ENCODE data around the gene C20orf144.

Gene C20orf144

DNA sequence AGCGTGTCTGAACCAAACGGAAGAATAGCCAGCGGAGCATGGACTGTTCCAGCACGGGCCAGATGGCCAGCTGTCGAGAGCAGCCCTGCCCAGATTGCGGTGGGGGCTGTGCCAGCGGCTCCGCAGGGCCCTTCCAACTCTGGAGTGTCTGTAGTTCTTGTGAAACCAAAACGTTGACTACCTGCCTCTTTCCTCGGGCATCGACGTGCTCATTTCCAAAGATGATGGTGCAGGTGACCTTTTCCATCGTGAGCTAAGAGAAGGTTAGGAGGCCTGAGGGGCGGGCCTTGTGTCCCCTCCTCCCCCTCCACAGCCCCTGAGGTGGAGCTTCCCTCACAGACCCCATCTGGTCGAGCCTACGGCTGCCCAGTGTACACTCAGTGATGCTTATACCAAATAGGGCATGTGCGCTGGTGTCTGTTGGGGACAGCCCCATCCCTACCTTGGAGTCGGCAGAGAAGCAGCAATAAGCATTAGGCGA, 12.9 kb upstream of the C20orf144 start:
- no peak for DNase-seq (ENCODE audit: low read depth in 2 of 2, low spot score in 1 of 2)

DNA sequence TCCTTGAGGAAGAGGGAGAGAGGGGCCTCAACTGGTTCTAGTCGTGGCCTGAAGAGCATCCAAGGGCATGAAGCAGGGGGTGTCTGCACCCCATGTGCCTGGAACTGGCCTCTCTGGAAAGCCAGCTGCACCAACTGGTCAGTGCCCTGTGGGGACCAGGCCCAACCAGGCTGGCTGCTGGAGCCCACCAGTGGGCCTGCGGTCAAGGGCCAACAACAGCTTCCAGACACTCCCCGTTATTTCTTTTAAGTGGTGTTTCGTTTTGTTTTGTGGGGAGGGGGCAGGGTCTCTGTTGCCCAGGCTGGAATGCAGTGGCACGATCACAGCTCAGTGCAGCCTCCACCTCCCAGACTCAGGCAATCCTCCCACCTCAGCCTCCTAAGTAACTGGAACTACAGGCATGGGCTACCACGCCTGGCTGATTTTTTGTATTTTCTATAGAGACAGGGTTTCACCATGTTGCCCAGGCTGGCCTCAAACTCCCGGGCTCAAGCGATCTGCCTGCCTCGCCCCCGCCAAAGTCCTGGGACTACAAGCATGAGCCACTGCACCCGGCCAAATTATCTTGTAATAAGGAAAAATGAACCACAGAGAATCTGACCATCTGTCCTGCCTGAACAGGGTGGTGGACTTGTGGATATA, 11.9 kb upstream of the C20orf144 start:
- no peak for DNase-seq (ENCODE audit: low read depth in 2 of 2, low spot score in 1 of 2)

DNA sequence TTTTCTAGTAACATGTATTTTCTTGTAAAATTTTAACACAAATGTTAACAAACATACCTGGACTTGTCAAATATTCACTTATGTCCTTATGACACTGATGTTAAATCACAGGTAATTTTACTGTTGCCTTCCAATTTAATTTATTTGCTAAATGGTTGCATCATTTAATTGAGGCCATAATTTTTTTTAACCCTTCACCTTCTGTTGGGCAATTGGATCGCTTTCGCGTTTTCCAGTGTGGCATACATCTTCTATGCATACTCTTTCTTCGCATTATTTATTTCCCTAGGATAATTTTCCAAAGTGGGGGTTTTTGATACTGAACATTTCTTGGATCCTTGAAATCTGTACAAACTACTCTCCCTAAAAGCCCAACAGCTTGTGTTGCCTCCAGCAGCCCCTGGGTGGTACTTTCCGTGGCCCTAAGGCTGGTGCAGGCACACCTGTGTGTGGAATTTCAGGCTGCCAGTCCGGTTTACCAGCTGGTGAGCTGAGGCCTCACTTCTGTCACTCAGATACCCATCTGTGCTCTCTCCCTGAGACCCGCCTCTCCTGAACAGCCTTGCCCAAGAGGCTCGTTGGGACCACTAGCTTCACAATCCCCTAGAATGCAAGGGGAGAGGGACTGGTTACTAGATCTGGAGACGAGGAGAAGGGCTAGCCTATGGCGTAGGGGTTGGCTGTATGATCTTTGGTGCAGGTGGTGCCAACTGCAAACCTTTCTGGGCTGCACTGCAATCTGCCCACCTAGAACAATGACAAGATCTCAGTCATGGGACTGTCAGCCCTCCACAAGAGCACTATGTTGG, 11.2 kb upstream of the C20orf144 start:
- no peak for DNase-seq (ENCODE audit: low read depth in 2 of 2, low spot score in 1 of 2)

DNA sequence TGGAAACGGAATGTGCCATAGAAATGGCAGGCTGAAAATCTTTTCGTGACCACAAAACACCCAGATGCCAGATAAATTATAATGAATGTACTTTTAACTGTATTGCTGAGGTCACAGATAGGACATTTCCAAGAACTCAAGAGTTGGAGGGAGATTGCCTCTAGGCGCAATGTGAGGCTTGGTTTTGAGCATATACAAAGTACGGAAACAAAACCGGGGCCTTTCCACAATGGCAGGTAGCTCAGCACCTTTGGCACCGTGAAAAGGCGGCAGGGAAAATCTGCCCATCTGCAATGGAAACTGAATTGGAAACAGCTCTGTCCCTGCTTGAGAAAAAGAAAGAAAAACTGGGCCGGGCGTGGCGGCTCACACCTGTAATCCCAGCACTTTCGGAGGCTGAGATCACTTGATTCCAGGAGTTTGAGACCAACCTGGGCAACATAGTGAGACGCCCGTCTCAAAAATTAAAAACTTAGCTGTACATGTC, 10.5 kb upstream of the C20orf144 start:
- DNase-seq (ENCODE audit: low read depth in 2 of 2, low spot score in 1 of 2): no peak

DNA sequence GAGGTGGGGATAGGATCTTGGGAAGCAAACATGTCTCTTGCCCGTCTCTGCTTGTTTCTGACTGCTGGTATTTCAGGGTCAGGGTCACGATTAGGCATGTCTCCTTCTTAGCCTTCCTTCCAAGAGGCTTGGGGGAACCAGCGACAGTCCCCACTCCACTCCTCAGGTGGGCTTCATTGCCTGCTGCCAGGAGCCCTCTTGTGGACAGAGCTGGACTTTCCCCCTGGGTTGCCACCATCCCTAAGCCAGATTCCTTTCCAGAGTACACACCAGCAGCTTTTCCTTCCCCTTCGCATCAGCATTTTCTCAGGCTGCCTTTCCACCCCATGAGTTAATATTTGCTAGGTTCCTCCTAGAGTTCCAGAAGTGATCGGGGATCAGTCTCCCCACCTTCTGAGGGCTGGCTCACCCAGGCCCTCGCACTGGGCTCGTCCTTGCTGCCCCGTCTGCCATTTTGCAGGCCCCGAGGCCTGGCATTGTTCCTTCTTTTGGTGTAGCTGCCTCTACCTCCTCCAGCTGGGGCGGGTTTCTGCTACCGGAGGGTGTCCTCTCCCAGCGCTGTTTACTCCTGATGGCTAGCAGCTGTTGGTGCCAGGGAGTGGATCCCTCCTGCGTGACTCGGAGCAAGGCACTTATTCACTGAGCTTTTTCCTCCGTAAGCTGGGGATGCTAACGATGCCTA, 8.8 kb upstream of the C20orf144 start:
- DNase-seq (ENCODE audit: low read depth in 2 of 2, low spot score in 1 of 2): no peak

DNA sequence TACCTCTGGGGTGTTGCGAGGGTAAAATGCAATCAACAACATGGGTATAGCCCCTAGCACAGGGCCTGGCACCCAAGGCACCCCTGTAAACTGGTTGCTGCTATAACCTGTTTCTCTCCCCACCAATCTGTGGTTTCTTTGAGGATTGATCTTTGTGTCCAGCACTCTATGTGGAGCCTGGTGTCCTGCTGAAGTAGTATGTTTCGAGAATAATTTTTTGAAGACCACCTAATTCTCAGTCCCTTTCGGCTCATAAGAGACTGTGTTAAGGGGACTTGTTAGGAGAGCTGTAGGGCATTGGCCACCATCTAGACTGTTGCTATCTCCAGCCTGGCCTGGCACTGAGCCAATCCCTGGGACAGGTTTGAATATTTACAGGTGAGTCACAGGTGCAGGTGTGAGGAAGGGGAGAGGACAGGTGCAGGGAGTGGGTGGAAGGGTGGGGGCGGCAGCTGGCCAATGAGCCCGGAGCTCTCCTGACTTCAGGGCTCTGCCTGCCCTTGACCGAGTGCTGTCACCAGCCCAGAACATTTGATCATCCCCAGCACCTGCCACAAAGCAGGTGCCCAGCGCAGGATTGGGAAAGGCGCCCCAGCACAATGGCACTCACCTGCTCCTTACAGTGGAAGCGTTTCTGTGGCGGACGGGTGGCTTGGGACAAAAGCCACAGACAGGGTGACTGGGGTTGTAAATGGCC, 8.1 kb upstream of the C20orf144 start:
- no peak for DNase-seq (ENCODE audit: low read depth in 2 of 2, low spot score in 1 of 2)

DNA sequence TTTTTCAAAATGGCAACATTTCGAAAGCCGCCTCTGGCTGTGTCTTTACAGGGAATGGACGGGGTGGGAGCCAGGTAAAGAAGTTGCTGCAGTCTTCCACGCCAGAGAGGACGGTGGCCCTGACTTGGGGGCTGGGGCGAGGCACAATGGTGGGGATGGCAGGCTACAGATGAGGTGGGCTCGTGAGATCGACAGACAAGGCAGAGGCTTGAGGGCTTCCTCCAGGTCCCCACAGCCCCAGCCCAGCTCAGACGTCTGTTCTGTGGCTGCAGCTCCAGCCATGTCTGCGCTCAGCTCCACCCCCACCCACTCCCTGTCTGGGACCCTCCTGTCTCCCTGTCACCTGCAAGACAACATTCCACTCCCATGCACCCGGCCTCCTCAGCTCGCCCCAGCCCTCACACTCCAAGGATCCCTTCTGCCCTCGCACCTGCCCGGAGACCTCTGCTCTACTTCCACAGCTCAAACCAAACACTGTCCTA, 7.4 kb upstream of the C20orf144 start:
- DNase-seq (ENCODE audit: low read depth in 2 of 2, low spot score in 1 of 2): no peak

DNA sequence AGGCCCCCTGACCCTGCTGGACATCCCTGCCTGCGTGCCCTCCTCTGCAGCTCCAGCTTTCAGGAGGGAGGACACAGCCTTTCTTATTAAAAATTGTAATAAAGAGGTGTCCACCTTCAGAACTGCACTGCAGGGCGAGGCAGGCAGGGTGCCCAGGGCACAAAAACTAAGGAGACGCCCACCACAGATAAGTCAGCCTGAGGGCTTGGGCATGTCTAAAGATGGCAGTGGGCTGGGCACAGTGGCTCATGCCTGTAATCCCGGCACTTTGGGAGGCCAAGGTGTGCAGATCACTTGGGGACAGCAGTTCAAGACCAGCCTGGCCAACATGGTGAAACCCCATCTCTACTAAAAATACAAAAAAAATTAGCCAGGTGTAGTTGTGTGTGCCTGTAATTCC, 7.0 kb upstream of the C20orf144 start:
- DNase-seq (ENCODE audit: low read depth in 2 of 2, low spot score in 1 of 2): no peak

DNA sequence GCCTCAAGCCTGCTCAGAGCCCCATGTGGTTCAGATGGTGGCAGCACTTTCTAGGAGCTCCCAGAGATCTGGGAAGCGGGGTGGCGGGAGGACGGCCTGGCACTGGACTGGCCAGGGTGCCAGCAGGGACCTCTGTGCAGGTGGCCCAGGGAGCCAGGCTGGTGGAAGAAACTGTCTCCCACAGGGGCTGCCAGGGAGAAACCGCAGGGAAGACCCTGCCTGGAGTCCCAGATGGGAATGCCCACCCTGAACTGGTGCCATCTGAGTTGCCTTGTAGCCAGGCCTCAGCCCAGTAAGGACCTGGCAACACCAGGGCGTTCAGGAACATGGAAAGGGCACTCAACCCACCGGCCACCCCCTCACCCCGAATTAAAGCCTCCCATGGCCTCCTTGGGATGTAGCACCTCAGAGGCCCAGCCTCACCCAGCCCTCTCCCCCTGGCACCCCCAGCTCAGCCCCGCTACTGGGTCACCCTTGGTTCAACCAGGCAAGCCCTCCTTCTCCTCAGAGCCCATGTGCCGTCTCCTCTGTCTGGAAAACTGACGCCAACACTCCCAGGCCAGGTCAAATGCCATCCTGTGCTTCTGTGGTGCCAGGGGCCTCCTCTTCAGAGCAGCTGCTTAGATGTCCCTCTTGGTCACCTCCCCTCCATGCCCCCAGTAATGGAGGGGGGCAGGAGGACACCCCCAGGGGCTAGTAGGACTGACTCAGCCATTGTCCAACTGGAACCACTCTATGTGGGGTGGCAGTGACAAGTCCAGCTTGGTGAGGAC, 5.9 kb upstream of the C20orf144 start:
- no peak for DNase-seq (ENCODE audit: low read depth in 2 of 2, low spot score in 1 of 2)

DNA sequence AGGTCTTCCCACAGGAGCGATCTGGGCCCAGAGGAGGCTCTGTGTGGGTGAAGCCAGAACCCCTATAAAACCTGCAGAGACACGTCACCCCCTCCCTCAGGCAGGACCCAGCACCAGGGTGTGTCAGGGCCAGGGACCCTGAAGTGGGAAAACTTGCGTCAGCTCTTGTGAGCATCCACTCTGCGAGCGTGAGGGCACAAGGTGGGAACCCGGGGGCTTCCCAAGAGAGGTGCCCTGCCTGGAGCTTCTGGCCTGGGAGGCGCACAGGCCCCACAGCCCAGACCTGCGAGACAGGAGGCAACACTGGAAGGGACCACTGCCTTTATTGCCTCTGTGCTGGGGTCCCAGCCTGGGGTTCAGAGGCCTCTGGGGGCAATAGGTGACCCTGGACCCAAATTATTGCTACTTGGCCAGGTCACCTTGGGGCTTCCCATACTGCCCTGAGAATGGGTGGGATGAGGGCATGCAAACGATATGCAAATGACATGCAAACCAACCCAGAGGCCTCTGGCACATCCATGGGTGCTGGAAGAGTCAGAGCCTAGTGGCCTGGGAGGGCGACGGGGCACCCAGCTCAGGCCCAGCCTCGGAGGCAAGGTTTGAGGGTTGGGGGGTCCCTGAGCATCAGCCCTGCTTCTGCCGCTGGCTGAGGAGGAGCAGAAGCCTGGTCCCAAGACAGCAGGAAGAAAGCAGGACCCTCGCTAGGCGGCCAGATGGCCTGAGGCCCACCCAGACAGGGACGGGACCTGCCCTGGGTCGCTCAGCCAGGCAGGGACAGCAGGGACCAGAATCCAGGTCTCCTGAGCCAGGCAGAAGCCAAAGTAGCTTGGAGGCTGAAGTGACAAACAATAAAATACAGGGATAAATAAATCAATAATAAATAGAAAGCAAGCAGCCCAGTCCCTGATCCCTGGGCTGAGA, 5.1 kb upstream of the C20orf144 start:
- DNase-seq (ENCODE audit: low read depth in 2 of 2, low spot score in 1 of 2): no peak

DNA sequence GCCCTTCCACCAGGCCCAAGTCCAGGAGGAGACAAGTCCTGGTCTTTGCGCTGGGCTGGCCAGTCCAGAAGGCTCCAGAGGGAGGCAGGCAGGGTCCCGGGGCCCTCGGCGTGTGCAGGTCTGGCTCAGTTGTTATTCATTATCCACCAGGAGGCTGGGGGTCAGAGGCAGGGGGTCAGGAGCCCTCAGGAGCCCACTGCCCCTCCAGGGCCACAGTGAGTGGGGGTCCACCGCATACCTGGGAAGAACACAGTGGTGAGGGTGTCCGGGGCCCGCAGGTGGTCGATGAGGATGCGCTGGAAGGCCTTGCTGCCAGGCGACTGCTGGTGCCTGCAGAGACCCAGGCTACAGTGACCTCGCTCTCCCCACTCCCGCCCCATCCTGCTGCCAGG, 4.4 kb upstream of the C20orf144 start:
- no peak for DNase-seq (ENCODE audit: low read depth in 2 of 2, low spot score in 1 of 2)

DNA sequence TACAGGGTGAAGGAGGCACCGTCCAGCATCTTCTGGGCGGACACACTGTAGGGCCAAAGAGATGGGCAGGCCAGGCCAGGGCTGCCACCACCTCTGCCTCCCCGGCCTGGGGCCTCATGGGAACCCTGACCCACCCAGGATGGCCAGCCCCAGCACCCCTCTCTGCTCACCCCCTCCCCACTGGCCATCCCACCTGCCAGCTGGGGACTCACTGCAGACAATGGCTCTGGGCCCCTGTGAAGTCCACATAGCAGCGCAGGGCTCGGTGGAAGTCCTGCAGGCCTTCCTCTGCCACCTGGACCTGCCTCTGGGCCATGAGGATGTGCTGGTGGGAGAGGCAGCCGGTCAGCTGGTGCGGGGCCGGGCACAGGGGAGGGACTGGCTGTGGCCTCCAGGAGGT, 3.6 kb upstream of the C20orf144 start:
- no peak for DNase-seq (ENCODE audit: low read depth in 2 of 2, low spot score in 1 of 2)

DNA sequence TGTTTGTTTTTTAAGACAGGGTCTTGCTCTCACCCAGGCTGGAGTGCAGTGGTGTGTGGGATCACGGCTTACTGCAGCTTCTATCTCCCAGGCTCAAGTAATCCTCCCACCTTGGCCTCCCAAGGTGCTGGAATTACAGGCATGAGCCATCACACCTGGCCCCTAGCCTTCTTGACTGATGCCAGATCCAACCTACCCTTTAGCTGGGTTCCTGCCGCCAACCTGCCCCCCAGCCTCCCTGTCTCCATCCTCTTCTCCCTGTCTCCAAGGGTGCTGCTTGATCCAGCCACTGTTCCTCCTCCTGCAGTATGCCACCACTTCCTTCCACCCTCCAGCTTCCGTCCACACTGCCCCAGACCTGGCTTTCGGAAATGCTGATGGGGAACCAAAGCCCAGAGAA, 3.2 kb upstream of the C20orf144 start:
- DNase-seq (ENCODE audit: low read depth in 2 of 2, low spot score in 1 of 2): no peak

DNA sequence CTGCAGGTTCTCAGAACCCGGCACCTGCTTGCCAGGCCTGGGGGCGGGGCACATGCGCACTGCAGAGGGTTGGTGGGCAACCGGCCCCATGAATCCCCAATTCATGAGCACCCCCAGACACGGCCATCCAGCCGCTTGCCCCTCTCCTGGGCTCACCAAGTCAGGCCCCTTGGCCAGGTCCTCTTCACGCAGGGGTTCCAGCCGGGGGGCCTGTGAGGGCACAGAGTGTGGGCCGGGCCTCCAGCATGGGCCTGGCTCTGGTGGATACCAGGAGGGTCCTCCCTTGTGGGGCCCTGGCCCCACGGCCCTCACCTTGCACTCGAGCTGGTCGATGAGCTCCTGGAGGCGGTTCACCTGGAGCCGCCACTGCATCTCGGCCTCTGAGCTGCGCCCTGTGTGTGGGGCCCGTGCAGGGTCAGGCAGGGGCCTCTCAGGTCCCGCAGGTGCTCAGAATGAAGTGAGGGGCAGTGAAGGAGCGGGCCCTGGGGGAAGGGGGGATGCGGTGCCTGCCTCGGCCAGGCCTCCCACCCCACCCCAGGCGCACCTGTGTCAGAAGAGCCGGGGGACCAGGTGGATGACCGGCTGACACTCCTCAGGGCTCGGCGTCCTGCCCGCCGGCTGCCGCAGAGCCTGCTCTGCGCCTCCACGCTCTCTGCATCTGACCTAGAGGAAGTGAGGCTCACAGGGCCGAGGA, 2.6 kb upstream of the C20orf144 start:
- DNase-seq (ENCODE audit: low read depth in 2 of 2, low spot score in 1 of 2): no peak

DNA sequence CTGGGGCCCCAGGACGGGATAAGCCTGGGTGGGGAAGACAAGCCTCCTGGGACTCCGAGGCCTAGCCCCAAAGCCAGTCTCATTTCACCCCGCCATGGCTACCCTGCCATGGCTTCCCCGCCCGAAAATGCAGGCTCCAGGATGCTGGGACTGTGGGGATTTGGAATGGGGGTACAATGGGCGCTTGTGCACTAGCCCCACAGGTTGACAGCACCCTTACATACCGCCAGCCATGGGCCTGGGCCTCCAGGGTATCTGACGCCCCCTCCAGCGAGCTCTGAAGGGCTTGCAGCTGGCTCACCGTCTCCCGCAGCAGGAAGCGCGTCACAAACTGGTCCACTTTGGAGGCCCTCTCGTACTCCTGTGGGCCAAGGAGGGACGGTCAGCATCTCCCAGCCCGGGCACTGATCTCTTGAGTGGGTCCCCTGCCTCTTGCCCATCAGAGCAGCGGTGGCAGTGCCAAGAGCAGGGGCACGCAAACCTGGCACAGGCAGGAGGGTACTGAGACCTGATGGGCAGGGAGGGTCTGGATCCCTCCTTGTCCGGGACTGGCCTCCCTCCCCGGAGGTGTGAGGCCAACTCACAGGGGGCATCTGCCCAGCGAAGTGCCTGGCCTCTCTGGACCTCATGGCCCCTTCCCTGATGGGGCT, 2.0 kb upstream of the C20orf144 start:
- no peak for DNase-seq (ENCODE audit: low read depth in 2 of 2, low spot score in 1 of 2)

DNA sequence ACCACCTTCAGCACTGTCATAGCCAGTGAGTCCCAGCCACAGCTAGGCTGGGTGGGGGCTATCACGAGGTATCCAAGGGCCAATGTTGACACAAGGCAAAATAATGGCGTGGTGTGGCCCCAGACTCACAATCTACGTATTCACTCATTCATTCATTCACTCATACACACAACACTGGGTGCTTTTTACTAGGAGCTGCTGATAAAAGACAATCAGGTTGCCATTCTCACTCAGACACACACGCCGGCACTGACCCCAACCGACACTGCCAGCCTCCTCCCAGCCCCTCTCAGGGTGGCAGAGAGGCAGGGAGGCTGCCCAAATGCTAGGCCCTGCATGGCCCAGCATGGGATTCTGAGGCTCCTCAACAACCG, 1.5 kb upstream of the C20orf144 start:
- no peak for DNase-seq (ENCODE audit: low read depth in 2 of 2, low spot score in 1 of 2)

DNA sequence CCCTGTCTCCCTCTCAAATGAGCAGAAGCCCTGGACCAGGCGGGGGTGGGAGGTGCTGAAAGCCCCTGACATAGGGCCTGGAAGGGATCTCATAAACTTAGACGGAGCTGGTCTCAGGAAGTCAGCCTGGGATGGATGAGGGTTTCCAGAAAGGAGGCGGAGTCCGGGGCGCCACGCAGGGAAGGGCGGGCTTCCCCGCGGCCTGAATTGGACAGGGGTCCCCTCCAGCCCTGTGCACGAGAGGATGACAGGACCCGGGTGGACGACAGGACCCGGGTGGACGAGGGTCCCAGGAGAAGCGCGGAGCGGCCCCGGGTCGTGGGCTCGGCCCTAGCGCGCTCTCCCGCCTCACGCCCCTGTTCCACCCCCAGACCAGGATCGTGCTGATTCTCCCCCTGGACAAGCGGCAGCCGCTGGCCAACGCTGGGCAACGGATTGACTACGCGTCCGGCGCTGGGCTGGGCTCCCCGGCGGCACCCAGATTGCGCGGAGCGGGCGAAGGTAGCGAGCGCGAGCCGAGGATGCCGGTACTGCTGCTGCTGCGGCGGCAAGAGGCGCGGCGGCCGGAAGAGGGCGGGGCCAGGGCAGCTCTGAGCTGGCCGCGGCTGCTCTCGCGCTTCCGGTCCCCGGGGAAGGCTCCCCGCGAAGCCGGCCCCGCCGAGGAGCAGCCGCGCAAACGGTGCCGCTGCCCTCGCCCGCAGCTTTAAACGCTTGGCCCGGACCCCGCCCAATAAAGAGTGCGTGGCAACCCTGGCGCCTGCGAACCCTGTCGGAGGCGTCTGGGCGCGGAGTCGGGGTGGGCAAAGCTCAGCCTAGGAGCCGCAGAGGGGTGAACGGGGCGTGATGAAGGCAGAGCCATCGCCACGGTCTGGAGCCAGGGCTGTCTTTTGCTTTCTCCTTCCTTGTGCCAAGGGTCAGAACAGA, 1.3 kb downstream of the C20orf144 start:
- DNase-seq (ENCODE audit: low read depth in 2 of 2, low spot score in 1 of 2): peak; percentile 46 to 61

All from stimulated activated CD8-positive, alpha-beta memory T cell treated with anti-CD3 and anti-CD28 coated beads, Interleukin-4, amount 100 ng/mL, for 4 hours (primary cell).